GM12865 (cell line): ENCODE results near the gene SLC44A1.
A peak's percentile ranks its signal among the peaks of the same experiment; 100 is the strongest.

ENCODE experiments used
- DNase-seq: peaks from one replicate; pipeline ENCODE4 v3.0.0; 2010; ENCODE audit warnings: low read depth
- H3K4me3 ChIP-seq: 2 replicates; pipeline ENCODE4 v1.5.1; 2011; ENCODE audit warnings: mild to moderate bottlenecking, low read depth, low read length, control low read depth
- TF ChIP-seq, protein P1 (sequence below): IDR thresholded peaks from 2 replicates; pipeline ENCODE4 v1.5.1; 2011; ENCODE audit warnings: low read length, control low read depth, low read depth, inconsistent platforms; ENCODE audit not compliant: insufficient read depth; ENCODE audit errors: missing control alignments

Gene SLC44A1

DNA sequence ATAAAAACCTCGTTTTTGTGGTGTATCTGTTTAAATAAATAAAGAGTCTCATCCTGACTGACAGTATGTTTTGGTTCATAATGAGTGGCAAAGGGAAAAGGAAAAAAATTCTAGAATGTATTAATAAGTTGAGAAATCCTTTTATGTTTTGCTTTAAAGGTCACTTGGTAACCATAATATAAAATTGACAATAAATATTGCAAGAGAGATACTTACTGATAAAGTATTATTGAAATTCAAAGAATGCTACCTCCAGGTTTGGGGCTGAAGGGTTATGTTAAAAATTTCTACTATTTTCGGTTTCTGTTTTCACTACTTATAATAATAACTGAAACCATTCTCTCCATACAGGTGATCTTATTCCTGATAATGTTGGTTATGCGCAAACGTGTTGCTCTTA lies 118.0 kb downstream of the SLC44A1 start:
- no peak overlapping the region for H3K4me3 ChIP-seq
- DNase-seq: no peak
- TF ChIP-seq, protein P1, sequence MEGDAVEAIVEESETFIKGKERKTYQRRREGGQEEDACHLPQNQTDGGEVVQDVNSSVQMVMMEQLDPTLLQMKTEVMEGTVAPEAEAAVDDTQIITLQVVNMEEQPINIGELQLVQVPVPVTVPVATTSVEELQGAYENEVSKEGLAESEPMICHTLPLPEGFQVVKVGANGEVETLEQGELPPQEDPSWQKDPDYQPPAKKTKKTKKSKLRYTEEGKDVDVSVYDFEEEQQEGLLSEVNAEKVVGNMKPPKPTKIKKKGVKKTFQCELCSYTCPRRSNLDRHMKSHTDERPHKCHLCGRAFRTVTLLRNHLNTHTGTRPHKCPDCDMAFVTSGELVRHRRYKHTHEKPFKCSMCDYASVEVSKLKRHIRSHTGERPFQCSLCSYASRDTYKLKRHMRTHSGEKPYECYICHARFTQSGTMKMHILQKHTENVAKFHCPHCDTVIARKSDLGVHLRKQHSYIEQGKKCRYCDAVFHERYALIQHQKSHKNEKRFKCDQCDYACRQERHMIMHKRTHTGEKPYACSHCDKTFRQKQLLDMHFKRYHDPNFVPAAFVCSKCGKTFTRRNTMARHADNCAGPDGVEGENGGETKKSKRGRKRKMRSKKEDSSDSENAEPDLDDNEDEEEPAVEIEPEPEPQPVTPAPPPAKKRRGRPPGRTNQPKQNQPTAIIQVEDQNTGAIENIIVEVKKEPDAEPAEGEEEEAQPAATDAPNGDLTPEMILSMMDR: no peak

- no peak for DNase-seq
- no peak overlapping the region for H3K4me3 ChIP-seq
- TF ChIP-seq, protein P1: no peak
Measured at GRCh38 chr9:105363837-105364236, 119.4 kb downstream of the SLC44A1 start.

- TF ChIP-seq, protein P1: no peak
- no peak overlapping the region for H3K4me3 ChIP-seq
- DNase-seq: no peak
Measured at GRCh38 chr9:105369911-105370310, 125.5 kb downstream of the SLC44A1 start.

GRCh38 chr9:105373723-105374122 lies 129.3 kb downstream of the SLC44A1 start:
- H3K4me3 ChIP-seq: no peak overlapping the region
- DNase-seq: no peak
- TF ChIP-seq, protein P1: no peak

- DNase-seq: no peak
- H3K4me3 ChIP-seq: no peak overlapping the region
- TF ChIP-seq, protein P1: no peak
Measured at GRCh38 chr9:105375323-105375722, 130.9 kb downstream of the SLC44A1 start.

DNA sequence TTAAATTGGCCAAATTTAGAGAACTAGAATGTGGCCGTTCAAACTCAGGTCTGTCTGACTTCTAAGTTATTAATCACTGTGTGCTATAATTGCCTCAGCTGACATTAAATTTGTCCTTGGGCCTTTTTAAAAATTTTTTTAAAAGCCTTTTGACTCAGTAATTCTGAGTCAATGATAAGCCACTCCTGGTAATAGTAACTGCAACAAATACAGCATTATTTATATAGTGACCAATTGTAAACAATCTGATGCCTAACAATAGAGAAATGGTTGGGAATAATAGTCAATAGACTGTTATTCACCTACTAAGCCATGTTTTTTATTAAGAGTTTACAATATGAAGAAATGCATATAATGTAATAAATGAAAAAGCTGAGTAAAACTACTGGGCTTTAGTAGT lies 132.4 kb downstream of the SLC44A1 start:
- no peak for DNase-seq
- TF ChIP-seq, protein P1: no peak

DNA sequence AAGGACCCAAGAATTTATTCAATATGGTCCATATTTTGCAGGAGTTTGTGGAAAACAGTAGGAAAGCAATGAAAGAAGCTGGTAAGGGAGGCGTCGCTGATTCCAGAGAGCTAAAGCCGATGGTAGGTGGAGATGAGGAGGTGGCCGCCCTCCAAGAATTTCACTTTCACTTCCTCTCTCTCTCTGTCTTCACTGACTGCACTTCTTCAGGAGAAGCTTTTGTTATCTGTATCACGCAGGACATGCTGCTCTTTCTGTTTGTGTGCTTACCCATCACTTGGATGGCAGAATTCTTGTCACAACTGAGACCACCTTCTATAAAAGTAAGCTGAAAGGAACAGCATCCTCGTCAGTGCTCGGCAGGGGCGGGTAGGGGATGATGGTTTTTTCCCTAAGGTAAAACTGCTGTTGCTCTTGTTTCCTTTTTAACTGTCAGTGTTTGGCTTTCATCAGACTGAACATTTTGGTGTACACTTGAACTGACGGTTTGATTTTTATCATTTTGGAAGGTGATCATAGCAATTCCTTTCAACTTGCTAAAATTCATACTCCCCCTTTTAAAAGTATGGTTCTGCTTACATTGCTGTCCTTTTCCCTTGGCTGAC lies 141.0 kb downstream of the SLC44A1 start:
- TF ChIP-seq, protein P1: no peak
- H3K4me3 ChIP-seq: peak overlapping the region; percentile 32
- DNase-seq: peak; percentile 60

More for the DNA sequence above, 132.4 kb downstream of the SLC44A1 start:
- H3K4me3 ChIP-seq: no peak overlapping the region
